Hematopoietic multipotent progenitor cell treated with erythropoietin and hydrocortisone succinate and interleukin-3 and kit ligand, for 6 days (in vitro differentiated cells): ENCODE results near the gene HSPA1B.
A peak's percentile ranks its signal among the peaks of the same experiment; 100 is the strongest.
"Not testable (repeated sequence)": the region's sequence is repeated elsewhere in the genome, so short reads cannot be mapped to it uniquely, and the experiment has no call there.

Experiments used
- DNase-seq: peaks from one replicate; pipeline ENCODE4 v3.0.0-alpha.2; 2015

Gene HSPA1B

GRCh38 chr6:31829633-31830283, 2.2 kb downstream of the HSPA1B start:
- peak; percentile 89 for DNase-seq

GRCh38 chr6:31830886-31831335, 3.4 kb downstream of the HSPA1B start:
- no peak for DNase-seq

- DNase-seq = no peak
These were observed 4.0 kb downstream of the HSPA1B start for GRCh38 chr6:31831350-31832215.

GRCh38 chr6:31834367-31835250, 7.1 kb downstream of the HSPA1B start:
- DNase-seq = peak; percentile 93

- DNase-seq = no peak
These were observed 8.5 kb downstream of the HSPA1B start for GRCh38 chr6:31836047-31836473.

- no peak for DNase-seq
These were observed 9.2 kb downstream of the HSPA1B start for GRCh38 chr6:31836474-31837368.

- DNase-seq = no peak
These were observed 10.0 kb downstream of the HSPA1B start for GRCh38 chr6:31837369-31838113.

- DNase-seq = not testable (repeated sequence)
These were observed 10.6 kb downstream of the HSPA1B start for GRCh38 chr6:31838114-31838553.

- DNase-seq = no peak
These were observed 11.4 kb downstream of the HSPA1B start for GRCh38 chr6:31838968-31839367.

- not testable (repeated sequence) for DNase-seq
These were observed 12.2 kb downstream of the HSPA1B start for GRCh38 chr6:31839779-31840126.

- no peak for DNase-seq
These were observed 14.5 kb downstream of the HSPA1B start for GRCh38 chr6:31842053-31842452.

GRCh38 chr6:31844507-31844906, 17.0 kb downstream of the HSPA1B start:
- no peak for DNase-seq

GRCh38 chr6:31847276-31847978, 19.9 kb downstream of the HSPA1B start:
- no peak for DNase-seq

- no peak for DNase-seq
These were observed 23.4 kb downstream of the HSPA1B start for GRCh38 chr6:31850765-31851484.

- DNase-seq = no peak
These were observed 23.9 kb downstream of the HSPA1B start for GRCh38 chr6:31851485-31851832.

GRCh38 chr6:31851980-31852718, 24.6 kb downstream of the HSPA1B start:
- DNase-seq = not testable (repeated sequence)

GRCh38 chr6:31857774-31858173, 30.2 kb downstream of the HSPA1B start:
- not testable (repeated sequence) for DNase-seq

- DNase-seq = no peak
These were observed 31.2 kb downstream of the HSPA1B start for GRCh38 chr6:31858707-31859106.

GRCh38 chr6:31859923-31860322, 32.4 kb downstream of the HSPA1B start:
- DNase-seq = no peak
